Motor neuron (in vitro differentiated cells): ENCODE measurements around the gene SLC22A1. TPM values are rescaled to one million over a fixed set of nuclear protein-coding genes. Genes with fewer than 3 reads are reported as not detected.
"Not testable (repeated sequence)": the region's sequence is repeated elsewhere in the genome, so short reads cannot be mapped to it uniquely, and the experiment has no call there.

Experiments used
- ATAC-seq, 8 experiments: fragments of 200-7000 bp; cut with Tn5 transposase; replicated peaks in 6 of 8; 2 replicates each; pipeline ENCODE4 v1.8.0; 2021; ENCODE audit warnings: mild to moderate bottlenecking in 8 of 8, moderate library complexity in 8 of 8
- H3K27ac ChIP-seq, 2 donors: fragments of 250-450 bp; sonication (Bioruptor Pico); 2 replicates each; pipeline ENCODE4 v1.9.0; 2021; ENCODE audit warnings: antibody characterized with exemption in 2 of 2, mild to moderate bottlenecking in 2 of 2, moderate library complexity in 1 of 2
- H3K4me1 ChIP-seq, 2 donors: fragments of 250-450 bp; sonication (Bioruptor Pico); replicated peaks in 1 of 2; 2 replicates each; pipeline ENCODE4 v1.6.1; 2021; ENCODE audit warnings: antibody characterized with exemption in 2 of 2, mild to moderate bottlenecking in 2 of 2, moderate library complexity in 1 of 2
- H3K4me3 ChIP-seq, 5 donors: fragments of 250-450 bp; sonication (Bioruptor Pico); 2 replicates each; pipeline ENCODE4 v1.9.0; 2021; ENCODE audit warnings: antibody characterized with exemption in 5 of 5, mild to moderate bottlenecking in 5 of 5, moderate library complexity in 4 of 5
- WGBS, 10 experiments: fragments of 450-650 bp; shearing (Covaris generic); methylation state at CpG; one replicate each; pipeline ENCODE4 v1.0.0; 2022; 5-methylcytosine and 5-hydroxymethylcytosine counted together
- in situ Hi-C, 9 experiments: fragments of 400-800 bp; cut with MboI; loops; one replicate each; pipeline ENCODE4 v1.15.0; 2021; ENCODE audit warnings: low sequenced_read_pairs in 9 of 9, low pct_unique_long_range_greater_than_20kb in 2 of 9; ENCODE audit not compliant: unreplicated experiment in 9 of 9
- total RNA-seq, 8 experiments: library from RNA; unstranded; fragments of 300-600 nt; gene quantifications; 2 replicates each; pipeline versions ENCODE4 v1.2.3 to v1.2.4, GENCODE V29; 2022

SLC22A1 gene
- total RNA-seq, 8 experiments from 2014 or later = 0.11 to 5.1 (median 1.1) TPM; not detected in 1

GRCh38 chr6:160154471-160154870, 32.9 kb downstream of the SLC22A1 start:
- H3K4me3 ChIP-seq = no peak overlapping the region
- H3K4me1 ChIP-seq = no peaks in the 10 kb centered on the region
- H3K27ac ChIP-seq = no peak overlapping the region
- no peak for ATAC-seq
- WGBS, 10 experiments = 57 to 92% (median 81%) methylated on average over 1 to 3 of the region's 3 CpGs; no CpG with 5 or more reads in 3 of the 10 experiments
- in situ Hi-C loops = no loop called here

GRCh38 chr6:160156842-160157241, 35.2 kb downstream of the SLC22A1 start:
- WGBS, 10 experiments = 0 to 91% (median 83%) methylated on average over 1 of the region's 1 CpG; no CpG with 5 or more reads in 3 of the 10 experiments
- H3K4me1 ChIP-seq = peaks cover 0 to 8% of the 10 kb centered on the region in 2 donors
- H3K4me3 ChIP-seq = no peak overlapping the region
- in situ Hi-C loops = no loop called here
- peak in 2 of 8 experiments; percentile 51 to 67 for ATAC-seq
- no peak overlapping the region for H3K27ac ChIP-seq

- in situ Hi-C loops = no loop called here
- peak in 4 of 8 experiments; percentile 22 to 95 (median 38) for ATAC-seq
- no peak overlapping the region for H3K4me3 ChIP-seq
- 70 to 96% (median 81%) methylated on average over 1 to 6 of the region's 6 CpGs; no CpG with 5 or more reads in 2 of the 10 experiments for WGBS, 10 experiments
- no peak overlapping the region for H3K27ac ChIP-seq
- peaks cover 0 to 8% of the 10 kb centered on the region in 2 donors for H3K4me1 ChIP-seq
Observed at GRCh38 chr6:160160450-160160849, 38.8 kb downstream of the SLC22A1 start.

GRCh38 chr6:160160929-160161646, 39.5 kb downstream of the SLC22A1 start:
- WGBS, 10 experiments = 83 to 100% (median 88%) methylated on average over 1 to 10 of the region's 15 CpGs; no CpG with 5 or more reads in 5 of the 10 experiments
- in situ Hi-C loops = no loop called here
- no peak overlapping the region for H3K4me3 ChIP-seq
- peaks cover 0 to 8% of the 10 kb centered on the region in 2 donors for H3K4me1 ChIP-seq
- peak in 3 of 8 experiments; percentile 21 to 77 (median 36) for ATAC-seq
- no peak overlapping the region for H3K27ac ChIP-seq

- ATAC-seq = no peak
- Histone ChIP-seq H3K27ac (no peak overlapping the region), H3K4me3 (no peak overlapping the region), H3K4me1 (peaks cover 0 to 8% of the 10 kb centered on the region in 2 donors)
- WGBS, 10 experiments = 92 to 100% (median 100%) methylated on average over 1 to 2 of the region's 5 CpGs; no CpG with 5 or more reads in 6 of the 10 experiments
- in situ Hi-C loops = no loop called here
Observed at GRCh38 chr6:160161647-160161986, 40.0 kb downstream of the SLC22A1 start.

GRCh38 chr6:160162030-160162566, 40.5 kb downstream of the SLC22A1 start:
- peak in 2 of 8 experiments; percentile 57 to 82 for ATAC-seq
- in situ Hi-C loops = no loop called here

GRCh38 chr6:160163425-160163824, 41.8 kb downstream of the SLC22A1 start:
- in situ Hi-C loops = no loop called here
- ATAC-seq = no peak
- Histone ChIP-seq H3K4me1 (peaks cover 8 to 16% of the 10 kb centered on the region in 2 donors), H3K4me3 (no peak overlapping the region), H3K27ac (no peak overlapping the region)
- WGBS, 10 experiments = 63 to 93% (median 82%) methylated on average over 4 to 6 of the region's 8 CpGs; no CpG with 5 or more reads in 3 of the 10 experiments

More at GRCh38 chr6:160162030-160162566, 40.5 kb downstream of the SLC22A1 start:
- H3K4me3 ChIP-seq = no peak overlapping the region
- H3K27ac ChIP-seq = no peak overlapping the region
- 0 to 100% (median 73%) methylated on average over 1 to 3 of the region's 5 CpGs; no CpG with 5 or more reads in 1 of the 10 experiments for WGBS, 10 experiments
- H3K4me1 ChIP-seq = peaks cover 3 to 8% of the 10 kb centered on the region in 2 donors

- Histone ChIP-seq H3K4me1 (peaks cover 8 to 18% of the 10 kb centered on the region in 2 donors), H3K27ac (no peak overlapping the region), H3K4me3 (no peak overlapping the region)
- WGBS, 10 experiments = 0 to 95% (median 71%) methylated on average over 1 to 6 of the region's 7 CpGs
- in situ Hi-C loops = no loop called here
- ATAC-seq = no peak
Observed at GRCh38 chr6:160163912-160164311, 42.3 kb downstream of the SLC22A1 start.

- H3K4me3 ChIP-seq, ATAC-seq, in situ Hi-C loops, H3K27ac ChIP-seq: not testable (repeated sequence)
- H3K4me1 ChIP-seq = peaks cover 6 to 27% of the 10 kb centered on the region in 2 donors
- 33 to 100% (median 80%) methylated on average over 1 to 3 of the region's 3 CpGs; no CpG with 5 or more reads in 5 of the 10 experiments for WGBS, 10 experiments
Observed at GRCh38 chr6:160165928-160166327, 44.3 kb downstream of the SLC22A1 start.

- no peak overlapping the region for H3K4me3 ChIP-seq
- in situ Hi-C loops = no loop called here
- WGBS, 10 experiments = 7 to 63% (median 30%) methylated on average over 1 to 4 of the region's 7 CpGs; no CpG with 5 or more reads in 2 of the 10 experiments
- H3K4me1 ChIP-seq = peaks cover 6 to 27% of the 10 kb centered on the region in 2 donors
- ATAC-seq = peak; percentile 50 to 93 (median 68)
- peak overlapping the region in 1 of 2 donors; percentile 65 for H3K27ac ChIP-seq
Observed at GRCh38 chr6:160167604-160168399, 46.2 kb downstream of the SLC22A1 start.

- Histone ChIP-seq H3K4me3 (no peak overlapping the region), H3K4me1 (peaks cover 10 to 27% of the 10 kb centered on the region in 2 donors), H3K27ac (peak overlapping the region; percentile 5 to 41)
- in situ Hi-C loops = no loop called here
- ATAC-seq = peak in 7 of 8 experiments; percentile 3 to 84 (median 56)
- 25 to 80% (median 46%) methylated on average over 1 to 6 of the region's 6 CpGs for WGBS, 10 experiments
Observed at GRCh38 chr6:160170018-160170680, 48.5 kb downstream of the SLC22A1 start.

- 46 to 100% (median 90%) methylated on average over 1 to 5 of the region's 5 CpGs; no CpG with 5 or more reads in 1 of the 10 experiments for WGBS, 10 experiments
- in situ Hi-C loops = no loop called here
Observed at GRCh38 chr6:160172704-160173103, 51.1 kb downstream of the SLC22A1 start.

More at GRCh38 chr6:160172704-160173103, 51.1 kb downstream of the SLC22A1 start:
- no peak overlapping the region for H3K27ac ChIP-seq
- ATAC-seq = no peak
- H3K4me1 ChIP-seq = peaks cover 10 to 21% of the 10 kb centered on the region in 2 donors
- H3K4me3 ChIP-seq = no peak overlapping the region
